ENCODE results near the gene UBE2D1. TPM values are rescaled to one million over a fixed set of nuclear protein-coding genes. Genes with fewer than 3 reads are reported as not detected.

The UBE2D1 gene
- polyA plus RNA-seq, 4 donors: 7.8 to 18.0 (median 9.1) TPM

DNA sequence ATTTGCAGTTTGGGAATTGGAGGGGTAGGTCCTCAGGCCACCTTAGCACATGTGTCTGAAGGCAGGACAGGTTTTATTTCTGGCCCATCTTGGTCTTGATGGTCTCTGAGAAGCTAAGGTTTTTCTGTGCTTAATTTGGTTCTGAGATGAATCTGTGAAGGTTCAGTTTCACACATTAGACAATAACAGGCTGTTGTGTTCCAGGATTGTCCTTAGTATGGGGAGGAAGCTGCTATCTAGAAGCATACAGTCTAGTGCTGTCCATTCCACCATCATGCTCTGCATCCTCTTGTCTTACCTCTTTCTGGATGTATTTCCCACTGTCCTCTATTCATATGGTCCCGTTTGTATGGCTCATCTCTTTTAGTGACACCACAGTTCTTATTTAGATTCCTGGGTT is 7.1 kb downstream of the UBE2D1 start:
- Histone ChIP-seq H3K4me3 (ENCODE audit: low read depth in 1 of 3, low read length in 3 of 3) (no peak overlapping the region), H3K9me3 (ENCODE audit: control insufficient read depth in 2 of 2, insufficient read depth in 1 of 2, low read depth in 1 of 2, low read length in 1 of 2) (no peaks in the 10 kb centered on the region), H3K27ac (ENCODE audit: low read depth in 1 of 3, low read length in 2 of 3) (no peak overlapping the region), H3K4me1 (ENCODE audit: control insufficient read depth in 3 of 3, insufficient read depth in 2 of 3, low read depth in 1 of 3, low read length in 2 of 3) (no peaks in the 10 kb centered on the region), H3K36me3 (ENCODE audit: control insufficient read depth in 3 of 3, insufficient read depth in 2 of 3, low read depth in 1 of 3, low read length in 3 of 3) (no peaks in the 10 kb centered on the region), H3K27me3 (ENCODE audit: control insufficient read depth in 3 of 3, insufficient read depth in 3 of 3, low read length in 3 of 3) (no peaks in the 10 kb centered on the region)
- 88 to 96% (median 91%) methylated on average over 1 of the region's 1 CpG for WGBS, 3 donors
- FAIRE-seq: no peak
- no peak for DNase-seq

DNA sequence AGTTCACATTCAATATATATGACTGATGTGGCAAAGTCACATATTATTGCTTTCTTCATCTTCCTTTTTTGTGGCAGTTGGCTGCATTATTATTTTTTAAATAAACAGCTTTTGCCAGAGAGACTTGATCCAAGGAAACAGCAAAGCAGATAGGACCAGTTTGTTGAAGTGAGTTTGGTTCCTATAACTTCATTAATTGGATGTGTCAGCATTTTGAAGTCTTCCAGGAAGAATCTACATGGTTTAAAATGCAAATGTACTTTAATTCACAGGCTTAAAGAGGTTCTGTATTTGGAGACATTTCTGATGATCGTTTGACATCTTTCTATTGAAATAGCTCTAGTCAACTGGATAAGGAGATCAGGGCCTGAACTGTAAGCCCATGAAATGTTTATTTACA is 13.2 kb downstream of the UBE2D1 start:
- FAIRE-seq (no peak), DNase-seq (no peak)
- H3K27me3 ChIP-seq (ENCODE audit: control insufficient read depth in 3 of 3, insufficient read depth in 3 of 3, low read length in 3 of 3): no peaks in the 10 kb centered on the region
- no peaks in the 10 kb centered on the region for H3K4me1 ChIP-seq (ENCODE audit: control insufficient read depth in 3 of 3, insufficient read depth in 2 of 3, low read depth in 1 of 3, low read length in 2 of 3)
- no peaks in the 10 kb centered on the region for H3K9me3 ChIP-seq (ENCODE audit: control insufficient read depth in 2 of 2, insufficient read depth in 1 of 2, low read depth in 1 of 2, low read length in 1 of 2)
- H3K27ac ChIP-seq (ENCODE audit: low read depth in 1 of 3, low read length in 2 of 3): no peak overlapping the region
- H3K36me3 ChIP-seq (ENCODE audit: control insufficient read depth in 3 of 3, insufficient read depth in 2 of 3, low read depth in 1 of 3, low read length in 3 of 3): no peaks in the 10 kb centered on the region
- whole genome bisulfite sequencing, 3 donors: 39 to 47% (median 39%) methylated on average over 1 of the region's 1 CpG
- H3K4me3 ChIP-seq (ENCODE audit: low read depth in 1 of 3, low read length in 3 of 3): no peak overlapping the region

DNA sequence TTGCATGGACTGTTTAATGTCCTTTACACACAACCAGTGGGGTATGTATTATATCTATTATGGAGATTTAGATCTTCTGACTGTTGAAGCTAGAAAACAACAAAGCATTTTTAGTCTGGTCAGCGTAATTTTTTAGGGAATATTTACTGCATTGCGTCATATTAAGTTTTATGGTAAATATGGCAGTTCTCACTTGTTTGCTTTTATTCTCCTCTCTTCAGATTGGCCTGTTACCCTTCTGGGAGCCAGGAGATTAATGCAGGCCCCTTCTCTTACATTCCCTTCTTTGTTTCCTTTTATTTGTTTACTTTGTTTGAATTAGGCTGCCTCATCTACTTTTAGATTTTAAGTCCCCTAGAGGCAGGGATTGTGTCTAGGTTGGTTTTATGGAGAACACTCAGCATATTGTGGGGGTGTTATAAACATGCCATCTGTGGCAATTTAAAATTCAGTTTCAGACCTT is 13.8 kb downstream of the UBE2D1 start:
- no peaks in the 10 kb centered on the region for H3K27me3 ChIP-seq (ENCODE audit: control insufficient read depth in 3 of 3, insufficient read depth in 3 of 3, low read length in 3 of 3)
- no peaks in the 10 kb centered on the region for H3K9me3 ChIP-seq (ENCODE audit: control insufficient read depth in 2 of 2, insufficient read depth in 1 of 2, low read depth in 1 of 2, low read length in 1 of 2)
- FAIRE-seq: no peak
- H3K36me3 ChIP-seq (ENCODE audit: control insufficient read depth in 3 of 3, insufficient read depth in 2 of 3, low read depth in 1 of 3, low read length in 3 of 3): no peaks in the 10 kb centered on the region
- DNase-seq: no peak
- no peak overlapping the region for H3K4me3 ChIP-seq (ENCODE audit: low read depth in 1 of 3, low read length in 3 of 3)
- no peak overlapping the region for H3K27ac ChIP-seq (ENCODE audit: low read depth in 1 of 3, low read length in 2 of 3)
- 81 to 95% (median 89%) methylated on average over 2 of the region's 2 CpGs for WGBS, 3 donors
- no peaks in the 10 kb centered on the region for H3K4me1 ChIP-seq (ENCODE audit: control insufficient read depth in 3 of 3, insufficient read depth in 2 of 3, low read depth in 1 of 3, low read length in 2 of 3)

DNA sequence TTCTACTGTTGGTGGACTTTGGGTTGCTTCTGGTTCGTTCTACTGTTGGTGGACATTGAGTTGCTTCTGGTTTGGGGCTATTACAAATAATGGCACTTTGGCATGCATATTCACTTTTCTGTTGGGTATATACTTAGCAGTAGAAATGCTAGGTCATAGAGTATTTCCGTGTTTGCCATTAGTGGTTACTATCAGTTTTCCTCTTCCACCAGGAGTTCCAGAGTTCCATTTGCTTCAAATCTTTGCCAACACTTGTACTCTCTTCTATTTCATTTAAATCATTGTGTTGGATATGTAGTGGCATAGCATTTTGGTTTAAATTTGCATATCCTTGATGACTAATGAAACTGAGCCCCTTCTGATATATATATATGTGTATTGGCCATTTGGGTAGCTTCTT is 15.2 kb downstream of the UBE2D1 start:
- FAIRE-seq (no peak), DNase-seq (no peak)
- H3K36me3 ChIP-seq (ENCODE audit: control insufficient read depth in 3 of 3, insufficient read depth in 2 of 3, low read depth in 1 of 3, low read length in 3 of 3): no peaks in the 10 kb centered on the region
- 86 to 93% (median 88%) methylated on average over 2 of the region's 2 CpGs for WGBS, 3 donors
- H3K27ac ChIP-seq (ENCODE audit: low read depth in 1 of 3, low read length in 2 of 3): no peak overlapping the region
- H3K27me3 ChIP-seq (ENCODE audit: control insufficient read depth in 3 of 3, insufficient read depth in 3 of 3, low read length in 3 of 3): no peaks in the 10 kb centered on the region
- no peaks in the 10 kb centered on the region for H3K9me3 ChIP-seq (ENCODE audit: control insufficient read depth in 2 of 2, insufficient read depth in 1 of 2, low read depth in 1 of 2, low read length in 1 of 2)
- H3K4me3 ChIP-seq (ENCODE audit: low read depth in 1 of 3, low read length in 3 of 3): no peak overlapping the region
- H3K4me1 ChIP-seq (ENCODE audit: control insufficient read depth in 3 of 3, insufficient read depth in 2 of 3, low read depth in 1 of 3, low read length in 2 of 3): no peaks in the 10 kb centered on the region

DNA sequence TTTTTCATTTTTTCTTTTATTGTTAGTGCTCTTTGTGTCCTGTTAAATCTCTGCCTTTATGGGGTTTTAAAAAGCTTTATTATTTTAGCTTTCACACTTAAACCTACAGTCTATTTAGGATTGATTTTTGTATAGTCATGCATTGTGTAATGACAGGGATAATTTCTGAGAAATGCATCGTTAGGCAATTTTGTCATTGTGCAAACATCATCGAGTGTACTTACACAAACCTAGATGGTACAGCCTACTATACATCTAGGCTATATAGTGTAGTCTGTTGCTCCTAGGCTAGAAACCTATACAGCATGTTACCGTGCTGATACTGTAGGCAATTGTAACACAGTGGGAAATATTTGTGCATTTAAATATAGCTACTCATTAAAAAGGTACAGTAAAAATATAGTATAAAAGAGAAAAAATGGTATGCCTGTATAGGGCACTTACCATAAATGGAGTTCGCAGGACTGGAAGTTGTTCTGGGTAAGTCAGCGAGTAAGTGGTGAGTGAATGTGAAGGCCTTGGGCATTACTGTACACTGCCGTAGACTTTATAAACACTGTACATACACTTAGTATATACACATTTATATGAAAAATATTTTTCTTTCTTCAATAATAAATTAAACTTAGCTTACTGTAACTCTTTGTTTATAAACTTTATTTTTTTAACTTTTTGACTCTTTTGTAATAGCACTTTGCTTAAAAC is 16.0 kb downstream of the UBE2D1 start:
- H3K9me3 ChIP-seq (ENCODE audit: control insufficient read depth in 2 of 2, insufficient read depth in 1 of 2, low read depth in 1 of 2, low read length in 1 of 2): no peaks in the 10 kb centered on the region
- H3K27me3 ChIP-seq (ENCODE audit: control insufficient read depth in 3 of 3, insufficient read depth in 3 of 3, low read length in 3 of 3): no peaks in the 10 kb centered on the region
- DNase-seq (no peak), FAIRE-seq (peak; percentile 36)
- H3K36me3 ChIP-seq (ENCODE audit: control insufficient read depth in 3 of 3, insufficient read depth in 2 of 3, low read depth in 1 of 3, low read length in 3 of 3): no peaks in the 10 kb centered on the region
- no peak overlapping the region for H3K4me3 ChIP-seq (ENCODE audit: low read depth in 1 of 3, low read length in 3 of 3)
- no peaks in the 10 kb centered on the region for H3K4me1 ChIP-seq (ENCODE audit: control insufficient read depth in 3 of 3, insufficient read depth in 2 of 3, low read depth in 1 of 3, low read length in 2 of 3)
- 83 to 89% (median 89%) methylated on average over 6 of the region's 6 CpGs for WGBS, 3 donors
- no peak overlapping the region for H3K27ac ChIP-seq (ENCODE audit: low read depth in 1 of 3, low read length in 2 of 3)

DNA sequence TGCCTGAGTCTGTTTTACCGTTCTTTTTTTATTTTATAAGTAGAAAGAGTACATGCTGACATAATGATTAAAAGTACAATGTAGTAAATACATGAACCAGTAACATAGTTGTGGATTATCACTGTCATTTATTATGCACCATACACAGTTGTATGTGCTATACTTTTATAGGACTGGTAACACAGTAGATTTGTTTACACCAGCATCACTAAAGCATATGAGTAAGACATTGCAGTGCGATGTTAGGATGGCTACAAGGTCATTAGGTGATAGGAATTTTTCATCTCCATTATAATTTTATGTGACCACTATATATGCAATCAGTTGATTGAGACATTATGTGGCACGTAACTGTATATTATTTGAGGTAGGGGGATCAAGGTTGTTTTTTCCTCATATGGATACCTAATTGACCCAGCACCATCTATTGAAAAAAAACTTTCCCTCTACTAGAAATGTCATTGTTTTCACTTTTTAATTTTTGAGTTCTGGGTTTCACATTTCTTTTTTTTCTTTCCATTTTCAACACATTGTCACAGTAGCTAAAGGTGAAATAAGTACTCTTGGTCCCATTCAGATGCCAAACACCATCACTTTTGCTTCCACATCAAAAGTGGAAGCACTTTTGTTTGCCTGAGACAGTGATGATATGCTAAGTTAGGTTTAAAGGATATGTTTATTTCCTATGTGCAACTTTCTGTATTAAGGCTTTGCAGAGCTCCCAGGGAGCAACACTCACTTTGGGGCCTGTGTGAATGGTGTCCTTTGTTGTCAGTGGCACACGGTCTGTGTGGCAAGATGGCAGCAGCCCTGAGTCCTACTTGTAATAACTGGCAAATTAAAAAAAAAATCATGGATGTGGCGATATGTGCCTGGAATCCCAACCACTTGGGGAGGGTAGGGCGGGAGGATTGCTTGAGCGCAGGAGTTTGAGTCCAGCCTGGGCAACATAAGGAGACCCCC is 17.1 kb downstream of the UBE2D1 start:
- DNase-seq (no peak), FAIRE-seq (no peak)
- H3K36me3 ChIP-seq (ENCODE audit: control insufficient read depth in 3 of 3, insufficient read depth in 2 of 3, low read depth in 1 of 3, low read length in 3 of 3): no peaks in the 10 kb centered on the region
- no peaks in the 10 kb centered on the region for H3K4me1 ChIP-seq (ENCODE audit: control insufficient read depth in 3 of 3, insufficient read depth in 2 of 3, low read depth in 1 of 3, low read length in 2 of 3)
- no peaks in the 10 kb centered on the region for H3K9me3 ChIP-seq (ENCODE audit: control insufficient read depth in 2 of 2, insufficient read depth in 1 of 2, low read depth in 1 of 2, low read length in 1 of 2)
- H3K27ac ChIP-seq (ENCODE audit: low read depth in 1 of 3, low read length in 2 of 3): no peak overlapping the region
- H3K27me3 ChIP-seq (ENCODE audit: control insufficient read depth in 3 of 3, insufficient read depth in 3 of 3, low read length in 3 of 3): no peaks in the 10 kb centered on the region
- WGBS, 3 donors: 95 to 99% (median 96%) methylated on average over 7 of the region's 7 CpGs
- no peak overlapping the region for H3K4me3 ChIP-seq (ENCODE audit: low read depth in 1 of 3, low read length in 3 of 3)

DNA sequence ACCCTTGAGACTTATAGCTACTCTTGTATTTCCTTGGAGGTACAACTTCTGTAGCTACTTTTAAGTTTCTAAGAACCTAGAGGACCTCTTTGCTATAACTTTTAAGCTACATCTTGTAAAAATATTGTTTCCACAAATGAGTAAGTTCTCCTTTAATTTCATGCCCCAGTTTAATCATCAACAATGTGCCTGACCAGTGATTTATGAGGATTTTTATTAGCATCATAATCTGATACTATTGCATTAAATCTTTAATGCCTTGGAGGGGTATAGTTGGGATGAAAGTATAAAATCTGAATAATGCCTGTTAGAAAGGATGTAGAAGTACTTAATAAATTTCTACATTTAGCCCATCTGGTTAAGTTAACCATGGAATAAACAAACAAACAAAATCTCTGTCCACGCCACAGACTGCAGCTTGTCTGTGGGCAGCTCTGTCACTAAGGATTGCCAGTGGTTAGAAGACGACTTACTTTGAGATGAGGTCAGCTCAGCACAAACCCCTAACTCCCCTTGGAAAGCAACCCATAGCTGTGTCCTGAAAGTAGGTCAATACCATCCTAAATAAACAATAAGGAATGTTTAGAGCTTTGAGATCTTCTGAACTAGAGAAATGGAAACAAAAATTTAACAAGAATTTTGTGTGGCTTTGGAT is 18.3 kb downstream of the UBE2D1 start:
- H3K9me3 ChIP-seq (ENCODE audit: control insufficient read depth in 2 of 2, insufficient read depth in 1 of 2, low read depth in 1 of 2, low read length in 1 of 2): no peaks in the 10 kb centered on the region
- H3K4me3 ChIP-seq (ENCODE audit: low read depth in 1 of 3, low read length in 3 of 3): no peak overlapping the region
- H3K27me3 ChIP-seq (ENCODE audit: control insufficient read depth in 3 of 3, insufficient read depth in 3 of 3, low read length in 3 of 3): no peaks in the 10 kb centered on the region
- no peaks in the 10 kb centered on the region for H3K4me1 ChIP-seq (ENCODE audit: control insufficient read depth in 3 of 3, insufficient read depth in 2 of 3, low read depth in 1 of 3, low read length in 2 of 3)
- WGBS, 3 donors: 54 to 60% (median 54%) methylated on average over 2 of the region's 2 CpGs
- H3K27ac ChIP-seq (ENCODE audit: low read depth in 1 of 3, low read length in 2 of 3): no peak overlapping the region
- DNase-seq (no peak), FAIRE-seq (no peak)
- H3K36me3 ChIP-seq (ENCODE audit: control insufficient read depth in 3 of 3, insufficient read depth in 2 of 3, low read depth in 1 of 3, low read length in 3 of 3): no peaks in the 10 kb centered on the region

DNA sequence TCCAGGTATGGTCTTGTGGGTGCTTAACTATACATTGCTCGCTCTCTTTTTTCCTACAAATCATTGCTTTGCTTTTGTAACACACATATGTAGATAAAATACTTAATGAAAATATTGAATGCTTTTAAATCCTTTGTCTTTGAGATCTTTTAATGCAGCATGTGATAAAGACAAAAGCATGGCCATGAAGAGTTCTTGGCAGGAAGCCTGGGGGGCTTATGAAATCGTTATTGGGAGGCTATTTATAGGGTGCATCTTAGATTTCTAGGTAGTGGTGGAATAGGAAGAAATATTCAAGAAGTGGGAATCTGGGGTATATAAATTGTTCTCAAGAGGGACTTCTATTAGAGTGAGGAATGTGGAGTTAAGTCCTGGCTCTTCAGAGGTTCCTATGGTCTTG is 21.9 kb downstream of the UBE2D1 start:
- peaks cover 0 to 2% (median 2%) of the 10 kb centered on the region in 3 donors for H3K36me3 ChIP-seq (ENCODE audit: control insufficient read depth in 3 of 3, insufficient read depth in 2 of 3, low read depth in 1 of 3, low read length in 3 of 3)
- FAIRE-seq (no peak), DNase-seq (no peak)
- peaks cover 0 to 2% (median 0%) of the 10 kb centered on the region in 3 donors for H3K4me1 ChIP-seq (ENCODE audit: control insufficient read depth in 3 of 3, insufficient read depth in 2 of 3, low read depth in 1 of 3, low read length in 2 of 3)
- H3K4me3 ChIP-seq (ENCODE audit: low read depth in 1 of 3, low read length in 3 of 3): no peak overlapping the region
- no peaks in the 10 kb centered on the region for H3K9me3 ChIP-seq (ENCODE audit: control insufficient read depth in 2 of 2, insufficient read depth in 1 of 2, low read depth in 1 of 2, low read length in 1 of 2)
- no peak overlapping the region for H3K27ac ChIP-seq (ENCODE audit: low read depth in 1 of 3, low read length in 2 of 3)
- WGBS, 3 donors: 52 to 57% (median 55%) methylated on average over 2 of the region's 2 CpGs
- no peaks in the 10 kb centered on the region for H3K27me3 ChIP-seq (ENCODE audit: control insufficient read depth in 3 of 3, insufficient read depth in 3 of 3, low read length in 3 of 3)
